ENCODE results near the gene CCDC175.

The CCDC175 gene

GRCh38 chr14:59540852-59541251, 35.8 kb downstream of the CCDC175 start:
- no peak for DNase-seq (ENCODE audit: low read depth in 2 of 2)

DNA sequence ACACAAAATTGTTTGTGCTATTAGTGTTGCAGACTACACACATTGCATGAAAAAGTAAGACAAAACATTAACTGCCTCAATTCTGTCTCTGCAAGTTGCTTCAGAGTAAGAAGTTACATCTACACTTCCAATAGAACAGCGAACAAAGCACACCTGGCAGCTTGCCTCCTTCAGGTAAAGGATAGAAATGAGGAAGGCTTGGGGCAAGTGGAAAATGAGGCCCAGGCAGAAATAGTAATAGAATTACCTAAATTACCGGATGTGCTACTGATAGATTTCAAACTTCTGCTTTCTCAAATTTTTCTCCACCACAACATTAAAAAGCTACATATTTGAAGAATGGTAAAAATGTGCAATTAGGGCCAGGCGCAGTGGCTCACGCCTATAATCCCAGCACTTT, 37.7 kb downstream of the CCDC175 start:
- DNase-seq (ENCODE audit: low read depth in 2 of 2), result no peak

GRCh38 chr14:59537476-59537875, 39.1 kb downstream of the CCDC175 start:
- DNase-seq (ENCODE audit: low read depth in 2 of 2), result no peak

DNA sequence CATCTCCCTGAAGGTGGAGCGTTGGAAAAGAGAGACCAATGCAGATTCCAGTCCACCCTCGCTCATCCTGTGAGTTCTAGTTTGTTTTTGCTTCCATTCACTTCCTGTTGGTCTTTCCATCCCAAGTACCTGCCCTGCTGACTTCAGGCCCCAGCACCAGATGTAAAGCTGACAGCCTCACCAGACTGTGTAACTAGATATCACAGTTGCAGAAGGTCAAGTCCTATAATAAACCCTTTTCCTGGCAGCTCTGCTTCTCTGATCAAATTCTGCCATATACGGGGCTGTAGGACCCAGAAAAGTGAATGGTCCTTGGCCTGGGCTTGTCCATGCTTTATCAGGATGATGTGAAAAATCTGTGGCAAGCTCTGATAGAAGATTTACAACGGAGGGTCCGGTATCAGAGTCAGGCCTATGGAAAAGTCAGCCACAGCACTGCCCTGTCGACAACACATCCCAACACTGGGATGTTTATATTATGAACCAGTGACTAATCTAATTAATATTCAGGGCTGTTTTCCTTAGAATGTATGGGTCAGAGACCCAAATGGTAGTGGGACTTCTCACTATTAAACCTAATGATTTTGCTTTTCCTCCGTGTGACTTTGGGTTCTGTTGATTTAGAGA, 42.1 kb downstream of the CCDC175 start:
- DNase-seq (ENCODE audit: low read depth in 2 of 2), result no peak

DNA sequence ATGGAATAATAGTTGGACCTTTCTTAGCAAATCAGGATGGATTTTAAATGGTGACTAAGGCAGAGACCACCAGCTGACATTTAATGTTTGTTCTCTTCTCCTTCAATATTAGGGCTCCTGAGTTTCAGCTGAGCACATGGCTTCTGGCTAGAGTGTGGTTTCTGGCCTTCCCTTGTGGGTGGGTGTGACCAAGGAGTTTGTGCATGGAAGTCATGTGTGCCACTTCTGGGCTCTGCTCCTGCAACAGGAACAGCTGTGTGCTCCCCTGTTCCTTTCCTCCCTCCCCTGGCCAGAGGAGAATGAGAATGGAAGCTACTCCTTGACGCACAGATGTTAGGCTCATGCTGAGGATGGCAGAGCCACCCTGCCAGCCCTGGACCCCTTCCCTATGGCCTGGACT, 44.2 kb downstream of the CCDC175 start:
- DNase-seq (ENCODE audit: low read depth in 2 of 2), result no peak

- DNase-seq (ENCODE audit: low read depth in 2 of 2), result no peak
Measured at GRCh38 chr14:59530349-59530748, 46.3 kb downstream of the CCDC175 start.

DNA sequence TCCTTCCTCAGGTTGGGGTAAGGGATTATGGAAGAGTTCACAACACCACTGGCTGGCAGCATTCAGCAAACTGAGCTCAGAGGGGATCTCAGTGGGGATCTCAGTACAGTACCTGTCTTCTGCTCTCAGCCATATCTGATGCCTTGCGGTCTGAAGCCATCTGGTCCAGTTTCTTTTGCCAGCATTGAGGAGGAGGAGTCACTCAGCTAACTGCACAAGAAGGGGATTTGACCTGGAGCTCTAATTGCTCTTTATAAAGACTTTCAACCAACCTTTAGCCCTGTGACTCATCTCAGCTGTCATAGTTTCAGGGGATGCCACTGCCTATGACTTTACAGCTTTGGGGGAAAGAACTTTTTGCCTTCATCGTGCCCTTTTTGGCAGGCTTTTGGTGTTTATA, 47.4 kb downstream of the CCDC175 start:
- no peak for DNase-seq (ENCODE audit: low read depth in 2 of 2)

DNA sequence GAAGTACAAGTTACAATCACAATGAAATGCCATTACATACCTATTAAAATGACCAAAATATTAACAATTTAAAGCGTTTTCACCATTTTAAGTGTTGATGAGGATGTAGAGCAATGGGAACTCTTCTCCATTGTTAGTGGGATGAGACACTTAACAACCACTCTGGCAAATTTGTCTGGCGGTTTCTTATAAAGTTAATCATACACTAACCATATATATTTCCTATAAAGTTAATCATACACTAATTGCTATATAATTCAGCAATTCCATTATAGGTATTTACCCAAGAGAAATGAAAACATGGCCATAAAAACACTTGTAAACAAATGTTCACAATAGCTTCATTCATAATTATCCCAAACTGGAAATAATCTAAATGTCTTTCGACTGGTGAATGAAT, 56.4 kb downstream of the CCDC175 start:
- no peak for DNase-seq (ENCODE audit: low read depth in 2 of 2)

GRCh38 chr14:59511916-59512575, 64.6 kb downstream of the CCDC175 start:
- no peak for DNase-seq (ENCODE audit: low read depth in 2 of 2)

DNA sequence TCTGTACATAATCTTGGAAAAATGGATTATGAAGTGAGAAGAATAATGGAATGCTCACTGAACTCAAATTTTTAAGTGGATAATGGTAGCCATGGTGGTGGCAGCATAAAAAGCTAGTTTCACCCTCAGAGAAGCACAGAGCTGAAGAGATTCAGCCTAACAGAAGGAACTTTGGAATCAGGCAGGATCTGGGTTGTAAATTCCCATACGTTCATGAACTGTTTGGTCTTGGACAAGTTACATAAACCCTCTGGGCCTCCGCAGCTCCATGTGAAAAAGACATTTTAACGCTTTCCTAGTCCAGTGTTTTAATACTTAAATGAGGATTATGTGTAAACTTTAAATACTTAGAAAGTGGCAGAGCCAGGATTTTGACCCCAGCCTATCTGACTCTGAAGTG, 65.6 kb downstream of the CCDC175 start:
- no peak for DNase-seq (ENCODE audit: low read depth in 2 of 2)

GRCh38 chr14:59510001-59510400, 66.6 kb downstream of the CCDC175 start:
- DNase-seq (ENCODE audit: low read depth in 2 of 2), result no peak

DNA sequence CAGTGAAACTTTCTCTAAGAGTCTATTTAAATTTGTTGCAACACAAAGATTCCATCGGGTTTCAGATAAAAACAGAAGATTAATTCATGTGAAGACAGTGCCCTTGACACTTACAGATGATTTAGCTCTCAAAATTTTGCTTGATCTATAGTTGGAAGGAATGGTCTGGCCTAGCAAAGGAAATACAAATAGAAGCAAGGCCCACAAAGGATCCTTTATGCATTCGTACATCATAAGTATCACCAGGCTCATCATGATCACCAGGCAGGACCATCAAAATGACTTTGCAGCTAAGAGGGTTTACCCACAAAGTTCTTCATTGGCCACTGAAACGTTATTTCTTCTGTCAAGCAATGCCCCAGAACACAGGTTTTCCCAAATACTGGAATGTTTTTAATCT, 67.5 kb downstream of the CCDC175 start:
- DNase-seq (ENCODE audit: low read depth in 2 of 2), result no peak

GRCh38 chr14:59507752-59508103, 68.9 kb downstream of the CCDC175 start:
- no peak for DNase-seq (ENCODE audit: low read depth in 2 of 2)

DNA sequence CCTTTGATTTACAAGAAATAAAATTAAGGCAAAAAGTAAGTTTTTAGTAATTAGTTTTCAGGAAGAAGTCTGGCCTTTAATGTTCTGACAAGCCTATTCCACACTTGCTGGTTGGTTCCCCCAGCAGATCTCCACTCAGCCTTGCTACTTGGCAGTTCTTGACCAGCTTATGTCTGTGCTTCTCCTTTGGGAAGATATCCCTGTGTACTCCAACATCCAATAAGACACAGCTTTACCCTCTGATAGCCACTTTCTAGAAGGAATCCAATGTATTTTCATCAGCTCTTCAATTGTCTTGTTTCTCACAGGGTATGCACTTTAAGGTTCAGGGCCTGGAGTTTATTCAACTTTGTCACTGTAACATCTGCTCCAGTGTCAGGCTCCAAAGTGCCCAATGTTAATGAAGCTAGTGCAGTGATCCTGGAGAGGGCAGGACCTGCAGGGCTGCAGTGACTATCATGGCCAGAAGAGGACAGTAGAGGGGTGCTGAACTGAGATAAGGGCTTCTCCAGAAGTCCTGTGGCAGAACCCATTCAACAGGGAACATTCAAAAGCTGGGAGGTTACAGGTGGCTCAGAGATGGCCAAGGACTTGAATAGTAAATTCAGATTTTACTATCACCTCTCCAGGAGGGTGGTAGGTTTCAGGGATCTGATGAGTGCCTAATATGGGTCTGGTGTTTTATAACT, 69.4 kb downstream of the CCDC175 start:
- DNase-seq (ENCODE audit: low read depth in 2 of 2), result peak in 1 of 2 experiments; percentile 49

- no peak for DNase-seq (ENCODE audit: low read depth in 2 of 2)
Measured at GRCh38 chr14:59503256-59503655, 73.4 kb downstream of the CCDC175 start.

DNA sequence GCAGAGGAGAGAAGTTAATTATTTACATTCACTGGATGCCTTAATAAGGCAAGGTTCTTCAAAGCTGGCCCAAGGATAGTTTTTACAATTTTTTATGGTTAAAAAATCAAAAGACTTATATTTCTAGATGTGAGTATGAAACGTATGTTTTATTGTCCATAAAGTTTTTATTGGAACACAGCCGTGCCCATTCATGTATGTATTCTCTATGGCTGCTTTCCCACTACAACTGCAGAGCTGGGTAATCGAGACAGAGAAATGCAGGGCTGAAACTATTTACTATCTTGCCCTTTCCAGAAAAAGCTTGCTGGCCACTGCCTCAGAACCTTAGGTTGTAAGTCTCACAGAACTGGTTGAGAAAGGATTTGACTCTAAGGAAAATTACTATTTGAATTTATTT, 75.9 kb downstream of the CCDC175 start:
- no peak for DNase-seq (ENCODE audit: low read depth in 2 of 2)

DNA sequence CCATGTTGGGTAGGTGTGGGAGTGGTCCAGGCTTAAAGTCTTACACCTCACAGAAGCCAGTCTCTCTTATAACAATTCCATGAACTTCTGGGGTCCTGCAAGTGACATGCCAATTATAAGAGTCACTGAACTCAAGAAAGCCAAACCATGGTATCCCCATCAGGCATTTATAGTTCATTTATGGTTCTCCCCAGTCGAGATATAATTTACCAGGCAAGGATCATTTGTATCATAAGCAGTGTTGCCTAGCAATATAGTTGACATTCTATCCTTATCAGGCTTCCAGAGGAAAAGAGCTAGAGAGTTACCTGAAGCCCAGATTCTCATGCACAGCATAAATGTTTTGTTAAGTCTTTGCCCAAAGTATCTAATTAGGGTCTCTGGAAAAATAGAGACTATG, 84.2 kb downstream of the CCDC175 start:
- no peak for DNase-seq (ENCODE audit: low read depth in 2 of 2)

DNA sequence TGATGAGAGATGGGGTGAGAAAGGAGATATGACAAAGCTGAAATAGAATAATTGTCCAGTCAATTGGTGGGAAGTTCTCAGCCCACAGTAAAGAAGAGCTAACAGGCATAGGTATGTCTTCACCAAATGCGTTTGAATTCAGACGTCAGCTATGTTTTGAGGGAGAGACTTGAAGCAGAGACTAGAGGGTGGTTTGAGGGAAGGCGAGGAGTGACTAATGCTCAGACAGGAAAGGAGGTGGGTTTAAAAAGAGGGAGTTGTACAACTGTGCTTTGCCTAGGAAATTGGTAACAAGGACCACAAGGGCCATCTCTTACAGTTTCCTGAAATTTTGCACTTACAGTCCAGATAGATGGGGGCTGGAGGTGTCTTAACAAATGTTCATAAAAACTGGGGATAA, 85.9 kb downstream of the CCDC175 start:
- DNase-seq (ENCODE audit: low read depth in 2 of 2), result no peak

GRCh38 chr14:59484639-59485175, 91.9 kb downstream of the CCDC175 start:
- DNase-seq (ENCODE audit: low read depth in 2 of 2), result no peak

GRCh38 chr14:59483819-59484638, 92.6 kb downstream of the CCDC175 start, which contains the start of the genes JKAMP and L3HYPDH:
Gene JKAMP (plus strand): TSS chr14:59484517. CDS start chr14:59484590, 73 bp downstream.
Gene L3HYPDH (minus strand): TSS chr14:59484408. CDS start chr14:59484316, 92 bp downstream.
- DNase-seq (ENCODE audit: low read depth in 2 of 2), result peak; percentile 94 to 98

GRCh38 chr14:59483363-59483762, 93.2 kb downstream of the CCDC175 start:
- DNase-seq (ENCODE audit: low read depth in 2 of 2), result no peak
